ENCODE data around the gene FANCM. TPM values are rescaled to one million over a fixed set of nuclear protein-coding genes. Genes with fewer than 3 reads are reported as not detected.
A peak's percentile ranks its signal among the peaks of the same experiment; 100 is the strongest.

FANCM gene
- total and polyA plus RNA-seq, 9 of the 15 experiments (the other 6 are each of a cell fraction or from before 2014, with no cell fraction given) = 5.1 to 14.4 (median 6.2) TPM

GRCh38 chr14:45134051-45134958, 1.4 kb upstream of the FANCM start, which contains the start of gene FKBP3 (continued):
- no peak for TF ChIP-seq RERE (CRISPR knock-in tag; IDR thresholded peaks at IDR 0.05; ENCODE audit: borderline replicate concordance)
- TF ChIP-seq POLR3G (IDR thresholded peaks at IDR 0.05; ENCODE audit: extremely low read depth, insufficient read length, insufficient replicate concordance) = no peak
- TF ChIP-seq SLC30A9 (CRISPR knock-in tag; IDR thresholded peaks at IDR 0.05) = no peak
- no peak for TF ChIP-seq ZNF766 (CRISPR knock-in tag; conservative IDR thresholded peaks at IDR 0.05)
- TF ChIP-seq CBFA2T2 (conservative IDR thresholded peaks at IDR 0.05) = no peak
- TF ChIP-seq BRF2 (IDR thresholded peaks at IDR 0.05; ENCODE audit: borderline replicate concordance, insufficient read depth, insufficient read length) = no peak
- no peak for TF ChIP-seq CBFB (CRISPR knock-in tag; IDR thresholded peaks at IDR 0.05)
- TF ChIP-seq NBN (IDR thresholded peaks at IDR 0.05; ENCODE audit: low read depth) = no peak
- no peak for TF ChIP-seq TCF3 (CRISPR knock-in tag; IDR thresholded peaks at IDR 0.05)
- no peak for TF ChIP-seq BMI1 (IDR thresholded peaks at IDR 0.05; ENCODE audit: low read length)
- no peak for TF ChIP-seq C11orf30 (IDR thresholded peaks at IDR 0.05; ENCODE audit: low read depth)
- TF ChIP-seq TCF7 (IDR thresholded peaks at IDR 0.05; ENCODE audit: borderline replicate concordance) = peak; percentile 38; the same call in 1 of the 2 replicates
- TF ChIP-seq HMG20A (CRISPR knock-in tag; conservative IDR thresholded peaks at IDR 0.05) = no peak
- TF ChIP-seq NR3C1 (CRISPR knock-in tag; IDR thresholded peaks at IDR 0.05) = no peak
- no peak for TF ChIP-seq ZNF699 (CRISPR knock-in tag; IDR thresholded peaks at IDR 0.05; ENCODE audit: insufficient replicate concordance)
- no peak for TF ChIP-seq ZNF174 (CRISPR knock-in tag; IDR thresholded peaks at IDR 0.05)
- peak; percentile 73 for TF ChIP-seq FIP1L1 (IDR thresholded peaks at IDR 0.05; ENCODE audit: low read depth, low read length, poor library complexity, severe bottlenecking)
- TF ChIP-seq ZNF764 (CRISPR knock-in tag; IDR thresholded peaks at IDR 0.05; ENCODE audit: low read depth) = no peak
- no peak for TF ChIP-seq ZNF696 (CRISPR knock-in tag; conservative IDR thresholded peaks at IDR 0.05)
- TF ChIP-seq DLX4 (CRISPR knock-in tag; IDR thresholded peaks at IDR 0.05) = no peak
